ENCODE data around the gene PIH1D1. TPM values are rescaled to one million over a fixed set of nuclear protein-coding genes. Genes with fewer than 3 reads are reported as not detected.
"Not testable (repeated sequence)": the region's sequence is repeated elsewhere in the genome, so short reads cannot be mapped to it uniquely, and the experiment has no call there.

The PIH1D1 gene
- total RNA-seq, 1 experiment from 2014 or later, result 146 TPM

GRCh38 chr19:49486710-49487276 is 35.2 kb upstream of the PIH1D1 start:
- DNase-seq (ENCODE audit: low read depth), result no peak
- in situ Hi-C loops (cut with HindIII; ENCODE audit: low pct_unique_long_range_greater_than_20kb, low sequenced_read_pairs), result no loop called here

GRCh38 chr19:49486232-49486631 is 34.6 kb upstream of the PIH1D1 start:
- no peak for DNase-seq (ENCODE audit: low read depth)
- in situ Hi-C loops (cut with HindIII; ENCODE audit: low pct_unique_long_range_greater_than_20kb, low sequenced_read_pairs), result no loop called here

GRCh38 chr19:49481020-49481683 is 29.5 kb upstream of the PIH1D1 start:
- no peak for DNase-seq (ENCODE audit: low read depth)
- in situ Hi-C loops (cut with HindIII; ENCODE audit: low pct_unique_long_range_greater_than_20kb, low sequenced_read_pairs), result no loop called here

GRCh38 chr19:49479975-49480628 is 28.5 kb upstream of the PIH1D1 start:
- no peak for DNase-seq (ENCODE audit: low read depth)
- in situ Hi-C loops (cut with HindIII; ENCODE audit: low pct_unique_long_range_greater_than_20kb, low sequenced_read_pairs), result no loop called here

- in situ Hi-C loops (cut with HindIII; ENCODE audit: low pct_unique_long_range_greater_than_20kb, low sequenced_read_pairs), result no loop called here
- DNase-seq (ENCODE audit: low read depth), result no peak
Observed at GRCh38 chr19:49475995-49476880, 24.6 kb upstream of the PIH1D1 start.

GRCh38 chr19:49475191-49475917 is 23.7 kb upstream of the PIH1D1 start:
- no peak for DNase-seq (ENCODE audit: low read depth)
- in situ Hi-C loops (cut with HindIII; ENCODE audit: low pct_unique_long_range_greater_than_20kb, low sequenced_read_pairs), result no loop called here

GRCh38 chr19:49474542-49474924 is 22.9 kb upstream of the PIH1D1 start:
- no peak for DNase-seq (ENCODE audit: low read depth)
- in situ Hi-C loops (cut with HindIII; ENCODE audit: low pct_unique_long_range_greater_than_20kb, low sequenced_read_pairs), result no loop called here

GRCh38 chr19:49473868-49474541 is 22.4 kb upstream of the PIH1D1 start, which contains the start of gene FLT3LG:
Gene FLT3LG, plus strand, starts transcription at chr19:49474215. Its CDS starts 425 bp downstream, at chr19:49474640.
- in situ Hi-C loops (cut with HindIII; ENCODE audit: low pct_unique_long_range_greater_than_20kb, low sequenced_read_pairs), result no loop called here
- DNase-seq (ENCODE audit: low read depth), result peak; percentile 57

GRCh38 chr19:49473501-49473867 is 21.9 kb upstream of the PIH1D1 start:
- DNase-seq (ENCODE audit: low read depth); in situ Hi-C loops (cut with HindIII; ENCODE audit: low pct_unique_long_range_greater_than_20kb, low sequenced_read_pairs): not testable (repeated sequence)

GRCh38 chr19:49472936-49473335 is 21.3 kb upstream of the PIH1D1 start:
- in situ Hi-C loops (cut with HindIII; ENCODE audit: low pct_unique_long_range_greater_than_20kb, low sequenced_read_pairs), result no loop called here
- DNase-seq (ENCODE audit: low read depth), result no peak

GRCh38 chr19:49470615-49470978 is 19.0 kb upstream of the PIH1D1 start:
- no peak for DNase-seq (ENCODE audit: low read depth)
- in situ Hi-C loops (cut with HindIII; ENCODE audit: low pct_unique_long_range_greater_than_20kb, low sequenced_read_pairs), result no loop called here

- in situ Hi-C loops (cut with HindIII; ENCODE audit: low pct_unique_long_range_greater_than_20kb, low sequenced_read_pairs), result no loop called here
- DNase-seq (ENCODE audit: low read depth), result no peak
Observed at GRCh38 chr19:49469828-49470614, 18.4 kb upstream of the PIH1D1 start.

GRCh38 chr19:49468746-49469447 is 17.3 kb upstream of the PIH1D1 start:
- peak; percentile 69 for DNase-seq (ENCODE audit: low read depth)
- in situ Hi-C loops (cut with HindIII; ENCODE audit: low pct_unique_long_range_greater_than_20kb, low sequenced_read_pairs), result no loop called here

GRCh38 chr19:49468199-49468598 is 16.6 kb upstream of the PIH1D1 start:
- no peak for DNase-seq (ENCODE audit: low read depth)
- in situ Hi-C loops (cut with HindIII; ENCODE audit: low pct_unique_long_range_greater_than_20kb, low sequenced_read_pairs), result no loop called here

- DNase-seq (ENCODE audit: low read depth), result no peak
- in situ Hi-C loops (cut with HindIII; ENCODE audit: low pct_unique_long_range_greater_than_20kb, low sequenced_read_pairs), result no loop called here
Observed at GRCh38 chr19:49465371-49465770, 13.8 kb upstream of the PIH1D1 start.

GRCh38 chr19:49463960-49464740 is 12.5 kb upstream of the PIH1D1 start:
- in situ Hi-C loops (cut with HindIII; ENCODE audit: low pct_unique_long_range_greater_than_20kb, low sequenced_read_pairs), result no loop called here
- no peak for DNase-seq (ENCODE audit: low read depth)

Measured in Caki2 (cell line).